GM18867 (cell line): Measurements from ENCODE around the gene IKZF4.
"Not testable (repeated sequence)": the region's sequence is repeated elsewhere in the genome, so short reads cannot be mapped to it uniquely, and the experiment has no call there.

Experiments
- ATAC-seq: cut with Tn5 transposase; IDR thresholded peaks from one replicate; pipeline ENCODE4 v1.9.1; 2021; ENCODE audit warnings: mild to moderate bottlenecking, moderate library complexity; ENCODE audit not compliant: unreplicated experiment

Gene IKZF4

GRCh38 chr12:55997535-55997859, 23.3 kb upstream of the IKZF4 start:
- ATAC-seq: no peak

- not testable (repeated sequence) for ATAC-seq
Measured at GRCh38 chr12:55999522-55999921, 21.3 kb upstream of the IKZF4 start.

GRCh38 chr12:55999999-56000540, 20.8 kb upstream of the IKZF4 start:
- ATAC-seq: not testable (repeated sequence)

- no peak for ATAC-seq
Measured at GRCh38 chr12:56001487-56002100, 19.2 kb upstream of the IKZF4 start.

- ATAC-seq: not testable (repeated sequence)
Measured at GRCh38 chr12:56003376-56003775, 17.5 kb upstream of the IKZF4 start.

GRCh38 chr12:56004211-56004610, 16.6 kb upstream of the IKZF4 start:
- ATAC-seq: no peak

GRCh38 chr12:56007564-56008559, 13.0 kb upstream of the IKZF4 start:
- ATAC-seq: peak; percentile 37

- ATAC-seq: no peak
Measured at GRCh38 chr12:56010111-56010570, 10.7 kb upstream of the IKZF4 start.

- no peak for ATAC-seq
Measured at GRCh38 chr12:56011509-56012090, 9.2 kb upstream of the IKZF4 start.

- no peak for ATAC-seq
Measured at GRCh38 chr12:56013482-56013881, 7.4 kb upstream of the IKZF4 start.

- ATAC-seq: no peak
Measured at GRCh38 chr12:56014205-56014604, 6.6 kb upstream of the IKZF4 start.

- no peak for ATAC-seq
Measured at GRCh38 chr12:56017181-56017580, 3.7 kb upstream of the IKZF4 start.

GRCh38 chr12:56018356-56018755, 2.5 kb upstream of the IKZF4 start:
- ATAC-seq: no peak

GRCh38 chr12:56021889-56022497, 1.1 kb downstream of the IKZF4 start:
- no peak for ATAC-seq

- no peak for ATAC-seq
Measured at GRCh38 chr12:56028511-56029165, 7.8 kb downstream of the IKZF4 start.

GRCh38 chr12:56029166-56029519, 8.3 kb downstream of the IKZF4 start:
- no peak for ATAC-seq

GRCh38 chr12:56029666-56030293, 8.9 kb downstream of the IKZF4 start:
- ATAC-seq: no peak

GRCh38 chr12:56031987-56032386, 11.1 kb downstream of the IKZF4 start:
- no peak for ATAC-seq

GRCh38 chr12:56034586-56035332, 13.9 kb downstream of the IKZF4 start:
- ATAC-seq: no peak
